ENCODE measurements around the gene LYPLA2.

Gene LYPLA2

DNA sequence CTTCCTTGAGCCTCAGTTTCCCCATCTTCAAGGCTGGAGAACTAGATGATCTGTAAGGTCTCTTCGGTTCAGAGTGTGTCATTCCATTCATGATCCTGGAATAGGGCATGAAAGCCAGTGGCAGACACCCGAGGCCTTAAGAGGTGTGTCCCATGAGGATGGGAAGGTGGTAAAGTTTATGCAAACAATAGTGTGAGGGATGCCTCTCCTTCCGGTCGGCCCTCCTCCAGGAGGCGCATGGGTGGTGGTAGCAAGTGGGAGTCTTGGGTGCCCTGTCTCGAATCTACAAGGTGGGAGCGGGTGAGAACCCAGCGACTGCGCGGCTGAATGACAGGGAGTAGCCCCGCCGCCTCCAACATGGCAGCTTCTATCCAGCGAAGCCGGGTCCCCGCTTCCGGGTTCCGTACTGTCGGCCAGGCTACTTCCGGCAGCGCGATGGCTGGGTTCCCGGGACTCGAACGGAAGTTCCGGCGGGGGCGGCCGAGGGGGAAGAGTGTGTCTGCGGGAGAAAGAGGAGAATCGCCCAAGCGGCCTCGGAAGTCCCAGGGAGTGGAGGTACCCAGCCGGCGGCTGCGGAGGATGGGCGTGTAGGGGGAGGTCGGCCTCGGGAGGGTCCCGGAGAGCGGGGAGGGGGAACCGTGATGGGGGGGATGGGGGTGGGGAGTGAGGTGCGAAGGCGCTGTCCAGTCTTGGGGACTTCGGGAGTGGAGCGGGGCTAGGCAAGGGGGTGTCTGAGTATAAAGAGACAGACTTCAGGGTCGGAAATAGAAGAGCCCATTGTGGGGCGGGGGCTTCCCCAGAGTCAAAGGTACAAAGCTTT is at the start of gene LYPLA2:
LYPLA2 (plus strand) TSS at position 450 of the 820 bp plus-strand sequence. CDS start 1,538 bp downstream, outside the sequence.
- Histone ChIP-seq H3K9me3 (ENCODE audit: insufficient read depth, low read length) (no peaks in the 10 kb centered on the region), H4K20me1 (ENCODE audit: low read depth, low read length) (no peaks in the 10 kb centered on the region), H3F3A (ENCODE audit: insufficient read depth) (peaks cover 16% of the 10 kb centered on the region), H2AFZ (ENCODE audit: low read depth, low read length, severe bottlenecking) (peak within 1 kb of the TSS; percentile 67), H3K27ac (ENCODE audit: low read depth, low read length) (peak within 1 kb of the TSS; percentile 49), H3K9ac (ENCODE audit: low read length) (peak within 1 kb of the TSS; percentile 91), H3K9me2 (replicated peaks; ENCODE audit: insufficient read depth, low read length) (no peaks in the 10 kb centered on the region), H3K36me3 (ENCODE audit: low read length) (peaks cover 10% of the 10 kb centered on the region), H3K4me3 (ENCODE audit: insufficient read depth, low read length, poor library complexity, severe bottlenecking) (peak within 1 kb of the TSS; percentile 98), H3K79me2 (ENCODE audit: insufficient read depth, low read length) (peaks cover 20% of the 10 kb centered on the region), H3K4me2 (ENCODE audit: low read depth, low read length, poor library complexity, severe bottlenecking) (peak within 1 kb of the TSS; percentile 77), H3K27me3 (ENCODE audit: low read length) (no peaks in the 10 kb centered on the region)
- TF ChIP-seq EZH2phosphoT487 (conservative IDR thresholded peaks at IDR 0.05; ENCODE audit: low read length), result no peak
- TF ChIP-seq, protein P1, sequence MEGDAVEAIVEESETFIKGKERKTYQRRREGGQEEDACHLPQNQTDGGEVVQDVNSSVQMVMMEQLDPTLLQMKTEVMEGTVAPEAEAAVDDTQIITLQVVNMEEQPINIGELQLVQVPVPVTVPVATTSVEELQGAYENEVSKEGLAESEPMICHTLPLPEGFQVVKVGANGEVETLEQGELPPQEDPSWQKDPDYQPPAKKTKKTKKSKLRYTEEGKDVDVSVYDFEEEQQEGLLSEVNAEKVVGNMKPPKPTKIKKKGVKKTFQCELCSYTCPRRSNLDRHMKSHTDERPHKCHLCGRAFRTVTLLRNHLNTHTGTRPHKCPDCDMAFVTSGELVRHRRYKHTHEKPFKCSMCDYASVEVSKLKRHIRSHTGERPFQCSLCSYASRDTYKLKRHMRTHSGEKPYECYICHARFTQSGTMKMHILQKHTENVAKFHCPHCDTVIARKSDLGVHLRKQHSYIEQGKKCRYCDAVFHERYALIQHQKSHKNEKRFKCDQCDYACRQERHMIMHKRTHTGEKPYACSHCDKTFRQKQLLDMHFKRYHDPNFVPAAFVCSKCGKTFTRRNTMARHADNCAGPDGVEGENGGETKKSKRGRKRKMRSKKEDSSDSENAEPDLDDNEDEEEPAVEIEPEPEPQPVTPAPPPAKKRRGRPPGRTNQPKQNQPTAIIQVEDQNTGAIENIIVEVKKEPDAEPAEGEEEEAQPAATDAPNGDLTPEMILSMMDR (IDR thresholded peaks at IDR 0.05; ENCODE audit: insufficient read depth, low read length, poor library complexity, severe bottlenecking), result no peak

- H3K9ac ChIP-seq (ENCODE audit: low read length), result no peak overlapping the region
- H3K36me3 ChIP-seq (ENCODE audit: low read length), result no peaks in the 10 kb centered on the region
- no peak overlapping the region for H3K4me3 ChIP-seq (ENCODE audit: insufficient read depth, low read length, poor library complexity, severe bottlenecking)
- H3K4me2 ChIP-seq (ENCODE audit: low read depth, low read length, poor library complexity, severe bottlenecking), result no peak overlapping the region
- TF ChIP-seq, protein P1 (IDR thresholded peaks at IDR 0.05; ENCODE audit: insufficient read depth, low read length, poor library complexity, severe bottlenecking), result no peak
- no peak for TF ChIP-seq EZH2phosphoT487 (conservative IDR thresholded peaks at IDR 0.05; ENCODE audit: low read length)
- H4K20me1 ChIP-seq (ENCODE audit: low read depth, low read length), result no peaks in the 10 kb centered on the region
- H3K27me3 ChIP-seq (ENCODE audit: low read length), result no peaks in the 10 kb centered on the region
- H3K27ac ChIP-seq (ENCODE audit: low read depth, low read length), result no peak overlapping the region
- no peaks in the 10 kb centered on the region for H3K9me3 ChIP-seq (ENCODE audit: insufficient read depth, low read length)
- no peak overlapping the region for H2AFZ ChIP-seq (ENCODE audit: low read depth, low read length, severe bottlenecking)
- H3K9me2 ChIP-seq (replicated peaks; ENCODE audit: insufficient read depth, low read length), result no peaks in the 10 kb centered on the region
- H3K79me2 ChIP-seq (ENCODE audit: insufficient read depth, low read length), result peaks cover 28% of the 10 kb centered on the region
- H3F3A ChIP-seq (ENCODE audit: insufficient read depth), result peaks cover 18% of the 10 kb centered on the region; the same call in 1 of the 2 replicates
Measured at GRCh38 chr1:23741609-23742008, 49.3 kb upstream of the LYPLA2 start.

DNA sequence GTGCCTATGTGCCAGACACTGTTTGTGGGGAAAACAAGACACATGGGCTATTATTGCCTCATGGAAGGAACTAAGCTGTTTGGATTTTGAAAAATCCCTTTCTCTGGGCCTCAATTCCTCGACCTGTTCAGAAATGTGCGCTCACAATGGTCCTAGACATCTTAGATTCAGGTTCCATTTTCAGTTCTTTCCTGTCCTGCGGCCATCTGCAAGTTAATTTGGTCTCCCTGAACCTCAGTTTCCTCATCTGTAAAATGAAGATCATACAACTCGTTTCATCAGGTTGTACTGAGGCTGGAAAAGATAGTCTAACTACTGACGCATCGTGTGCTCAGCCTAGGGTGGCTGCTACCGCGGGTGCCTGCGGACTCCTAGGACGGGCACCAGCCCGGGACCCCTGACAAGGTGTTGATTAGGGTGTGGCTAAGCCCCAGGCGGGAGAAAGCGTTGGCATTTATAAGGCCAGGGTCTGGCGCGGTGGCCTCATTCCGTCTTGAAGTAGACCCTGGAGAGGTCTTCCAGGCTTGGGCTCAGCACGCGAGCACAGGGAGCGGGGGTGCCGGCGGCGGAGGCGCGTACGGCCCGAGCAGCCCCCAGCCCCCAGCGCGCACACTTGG is 48.2 kb upstream of the LYPLA2 start:
- H3K79me2 ChIP-seq (ENCODE audit: insufficient read depth, low read length), result peaks cover 39% of the 10 kb centered on the region
- TF ChIP-seq, protein P1 (IDR thresholded peaks at IDR 0.05; ENCODE audit: insufficient read depth, low read length, poor library complexity, severe bottlenecking), result no peak
- no peak for TF ChIP-seq EZH2phosphoT487 (conservative IDR thresholded peaks at IDR 0.05; ENCODE audit: low read length)
- no peak overlapping the region for H3K27ac ChIP-seq (ENCODE audit: low read depth, low read length)
- H3K9me2 ChIP-seq (replicated peaks; ENCODE audit: insufficient read depth, low read length), result no peaks in the 10 kb centered on the region
- no peaks in the 10 kb centered on the region for H4K20me1 ChIP-seq (ENCODE audit: low read depth, low read length)
- peak overlapping the region; percentile 91 for H2AFZ ChIP-seq (ENCODE audit: low read depth, low read length, severe bottlenecking)
- peak overlapping the region; percentile 88 for H3K9ac ChIP-seq (ENCODE audit: low read length)
- no peaks in the 10 kb centered on the region for H3K27me3 ChIP-seq (ENCODE audit: low read length)
- peak overlapping the region; percentile 74 for H3K4me2 ChIP-seq (ENCODE audit: low read depth, low read length, poor library complexity, severe bottlenecking)
- H3K36me3 ChIP-seq (ENCODE audit: low read length), result no peaks in the 10 kb centered on the region
- H3K9me3 ChIP-seq (ENCODE audit: insufficient read depth, low read length), result no peaks in the 10 kb centered on the region
- H3F3A ChIP-seq (ENCODE audit: insufficient read depth), result peaks cover 21% of the 10 kb centered on the region
- H3K4me3 ChIP-seq (ENCODE audit: insufficient read depth, low read length, poor library complexity, severe bottlenecking), result peak overlapping the region; percentile 81
